Midbrain (tissue), 1 donor: ENCODE data around the gene WIZ.
"Not testable (repeated sequence)": the region's sequence is repeated elsewhere in the genome, so short reads cannot be mapped to it uniquely, and the experiment has no call there.

ENCODE experiments used
- DNase-seq: peaks from one replicate; lab custom pipeline; 2025; lab: John Stamatoyannopoulos, UW

The WIZ gene

GRCh38 chr19:15404097-15404779, 45.5 kb downstream of the WIZ start:
- no peak for DNase-seq

- no peak for DNase-seq
These were observed 46.6 kb downstream of the WIZ start for GRCh38 chr19:15403151-15403531.

- no peak for DNase-seq
These were observed 47.2 kb downstream of the WIZ start for GRCh38 chr19:15402411-15403150.

- DNase-seq = no peak
These were observed 48.4 kb downstream of the WIZ start for GRCh38 chr19:15401397-15401710.

- no peak for DNase-seq
These were observed 49.0 kb downstream of the WIZ start for GRCh38 chr19:15400521-15401396.

- no peak for DNase-seq
These were observed 50.1 kb downstream of the WIZ start for GRCh38 chr19:15399635-15400034.

- no peak for DNase-seq
These were observed 50.6 kb downstream of the WIZ start for GRCh38 chr19:15399234-15399515.

GRCh38 chr19:15398501-15399233, 51.1 kb downstream of the WIZ start:
- DNase-seq = no peak

- no peak for DNase-seq
These were observed 52.0 kb downstream of the WIZ start for GRCh38 chr19:15397782-15398181.

- no peak for DNase-seq
These were observed 52.5 kb downstream of the WIZ start for GRCh38 chr19:15397236-15397635.

GRCh38 chr19:15396436-15396835, 53.3 kb downstream of the WIZ start:
- DNase-seq = no peak

GRCh38 chr19:15395251-15395650, 54.5 kb downstream of the WIZ start:
- not testable (repeated sequence) for DNase-seq

GRCh38 chr19:15394426-15394825, 55.3 kb downstream of the WIZ start:
- no peak for DNase-seq

GRCh38 chr19:15393963-15394362, 55.8 kb downstream of the WIZ start:
- no peak for DNase-seq

- DNase-seq = no peak
These were observed 58.9 kb downstream of the WIZ start for GRCh38 chr19:15390814-15391213.

GRCh38 chr19:15381864-15382263, 67.9 kb downstream of the WIZ start:
- DNase-seq = no peak

- DNase-seq = no peak
These were observed 68.3 kb downstream of the WIZ start for GRCh38 chr19:15381429-15381828.

GRCh38 chr19:15379999-15380647, 69.6 kb downstream of the WIZ start:
- no peak for DNase-seq

- peak; percentile 97 for DNase-seq
These were observed 70.4 kb downstream of the WIZ start, which contains the start of gene AKAP8 for GRCh38 chr19:15379083-15379998. Gene AKAP8, minus strand, starts transcription at chr19:15379787. Its CDS starts 56 bp downstream, at chr19:15379731.

- DNase-seq = peak; percentile 27
These were observed 71.1 kb downstream of the WIZ start for GRCh38 chr19:15378534-15379082.
